IMR-90 (cell line): Measurements from ENCODE around the gene TRDMT1. TPM values are rescaled to one million over a fixed set of nuclear protein-coding genes. Genes with fewer than 3 reads are reported as not detected.

Experiments used
- ATAC-seq: fragments of 200-7000 bp; cut with Tn5 transposase; 2 replicates; pipeline ENCODE4 v1.9.1; 2020; ENCODE audit warnings: low read depth, mild to moderate bottlenecking, moderate library complexity
- BruUV-seq: library from RNA; stranded (reverse); fragments of 400-500 nt; replicated peaks from 2 replicates; lab custom pipeline; 2021; lab: Mats Ljungman, UMichigan
- CTCF ChIA-PET: fragments of 300-600 bp; formaldehyde crosslinking; extraction: SDS; loops from one replicate; lab custom pipeline; 2021; ENCODE audit warnings: antibody characterized with exemption; lab: Yijun Ruan, JAX
- POLR2A ChIA-PET: fragments of 300-600 bp; sonication (Branson Sonifier 250); formaldehyde crosslinking; loops from one replicate; lab custom pipeline; 2022; ENCODE audit warnings: antibody characterized with exemption; ENCODE audit not compliant: unreplicated experiment; lab: Charles Lee
- DNase-seq: peaks from one replicate; pipeline ENCODE4 v3.0.0; 2013
- H2AFZ ChIP-seq: replicated peaks from 2 replicates; pipeline ENCODE3; 2013; ENCODE audit warnings: low read length, mild to moderate bottlenecking; ENCODE audit not compliant: poor library complexity
- H2AK5ac ChIP-seq: 2 replicates; pipeline ENCODE4 v1.6.1; 2013; ENCODE audit warnings: low read depth, low read length, inconsistent platforms
- H2AK9ac ChIP-seq: replicated peaks from 2 replicates; pipeline ENCODE3; 2013; ENCODE audit warnings: mild to moderate bottlenecking, low read depth, low read length, moderate library complexity; ENCODE audit not compliant: poor library complexity
- H2BK120ac ChIP-seq: 2 replicates; pipeline ENCODE4 v1.6.1; 2013; ENCODE audit warnings: low read depth, low read length, inconsistent platforms
- H2BK15ac ChIP-seq: 3 replicates; pipeline ENCODE4 v1.6.1; 2013; ENCODE audit warnings: low read depth, low read length, inconsistent platforms
- H2BK20ac ChIP-seq: 2 replicates; pipeline ENCODE4 v1.6.1; 2013; ENCODE audit warnings: low read depth, mild to moderate bottlenecking, inconsistent platforms, low read length, moderate library complexity
- H2BK5ac ChIP-seq: 2 replicates; pipeline ENCODE4 v1.6.1; 2013; ENCODE audit warnings: mild to moderate bottlenecking, low read depth, low read length, inconsistent platforms; ENCODE audit not compliant: poor library complexity, severe bottlenecking
- H3K14ac ChIP-seq: replicated peaks from 2 replicates; pipeline ENCODE4 v1.6.1; 2013; ENCODE audit warnings: low read depth, low read length, inconsistent platforms
- H3K18ac ChIP-seq: 2 replicates; pipeline ENCODE4 v1.6.1; 2013; ENCODE audit warnings: low read depth, low read length, control low read depth
- H3K23ac ChIP-seq: 2 replicates; pipeline ENCODE4 v1.6.1; 2013; ENCODE audit warnings: low read depth, low read length, inconsistent platforms
- H3K27ac ChIP-seq: 2 replicates; pipeline ENCODE4 v1.5.1; 2013; ENCODE audit warnings: mild to moderate bottlenecking, control low read depth, low read length; ENCODE audit not compliant: insufficient read depth
- H3K27me3 ChIP-seq: 2 replicates; pipeline ENCODE4 v1.6.1; 2013; ENCODE audit warnings: low read length; ENCODE audit not compliant: control insufficient read depth, insufficient read depth
- H3K36me3 ChIP-seq: 2 replicates; pipeline ENCODE4 v1.6.1; 2013; ENCODE audit warnings: low read length, mixed read lengths; ENCODE audit not compliant: control insufficient read depth, insufficient read depth
- H3K4ac ChIP-seq: 2 replicates; pipeline ENCODE4 v1.6.1; 2013; ENCODE audit warnings: low read depth, low read length, inconsistent platforms
- H3K4me1 ChIP-seq: 2 replicates; pipeline ENCODE4 v1.6.1; 2013; ENCODE audit warnings: low read length, mixed read lengths; ENCODE audit not compliant: control insufficient read depth, insufficient read depth
- H3K4me2 ChIP-seq: 2 replicates; pipeline ENCODE4 v1.6.1; 2013; ENCODE audit warnings: low read depth, mild to moderate bottlenecking, control low read depth, low read length, moderate library complexity
- H3K4me3 ChIP-seq: 2 replicates; pipeline ENCODE4 v1.5.1; 2013; ENCODE audit warnings: low read depth, mild to moderate bottlenecking, control low read depth, low read length, moderate library complexity; ENCODE audit not compliant: insufficient read depth
- H3K56ac ChIP-seq: 2 replicates; pipeline ENCODE4 v1.6.1; 2013; ENCODE audit warnings: low read length, inconsistent platforms; ENCODE audit not compliant: insufficient read depth; ENCODE audit errors: extremely low read depth
- H3K79me1 ChIP-seq, 2 experiments: 2 replicates each; pipeline ENCODE4 v1.6.1; 2013; ENCODE audit warnings: low read length in 2 of 2, inconsistent platforms in 1 of 2, low read depth in 1 of 2
- H3K9ac ChIP-seq: 2 replicates; pipeline ENCODE4 v1.6.1; 2013; ENCODE audit warnings: low read depth, low read length, control low read depth
- H3K9me1 ChIP-seq: 2 replicates; pipeline ENCODE4 v1.6.1; 2013; ENCODE audit warnings: low read length, inconsistent platforms; ENCODE audit not compliant: insufficient read depth
- H3K9me3 ChIP-seq: 2 replicates; pipeline ENCODE4 v1.6.1; 2013; ENCODE audit warnings: low read length; ENCODE audit not compliant: control insufficient read depth, insufficient read depth
- H4K20me1 ChIP-seq: 2 replicates; pipeline ENCODE4 v1.6.1; 2013; ENCODE audit warnings: low read length, inconsistent platforms; ENCODE audit not compliant: insufficient read depth
- H4K5ac ChIP-seq: 2 replicates; pipeline ENCODE4 v1.6.1; 2013; ENCODE audit warnings: mild to moderate bottlenecking, low read depth, low read length, control low read depth
- H4K8ac ChIP-seq, 2 experiments: 2 replicates each; pipeline ENCODE4 v1.6.1; 2013; ENCODE audit warnings: low read depth in 2 of 2, low read length in 2 of 2, control low read depth in 1 of 2, inconsistent platforms in 1 of 2
- H4K91ac ChIP-seq: 2 replicates; pipeline ENCODE4 v1.6.1; 2013; ENCODE audit warnings: low read depth, low read length, inconsistent platforms; ENCODE audit not compliant: insufficient read depth
- RCOR1 ChIP-seq: IDR thresholded peaks from 2 replicates; pipeline ENCODE4 v1.6.1; 2012; ENCODE audit warnings: mild to moderate bottlenecking, low read length, improper control_type of control experiment; ENCODE audit not compliant: insufficient replicate concordance
- SMC3 ChIP-seq: fragments of 150-350 bp; IDR thresholded peaks from 2 replicates; pipeline ENCODE4 v1.6.1; 2016; ENCODE audit warnings: low read depth, mild to moderate bottlenecking, antibody characterized with exemption, low read length, moderate library complexity
- WGBS, 2 experiments: methylation state at CpG; one replicate each; pipeline versions ENCODE4 v1.1.5 to v1.1.7; 2013; ENCODE audit warnings: missing lambda C conversion rate in 2 of 2; ENCODE audit not compliant: insufficient read length in 1 of 2; ENCODE audit errors: extremely low coverage in 2 of 2; 5-methylcytosine and 5-hydroxymethylcytosine counted together
- dilution Hi-C: fragments of 300-500 bp; cut with HindIII; formaldehyde crosslinking; loops from one replicate; pipeline ENCODE4 v1.14.3; 2018; ENCODE audit warnings: low sequenced_read_pairs; ENCODE audit not compliant: unreplicated experiment
- in situ Hi-C: fragments of 300-500 bp; cut with MboI; formaldehyde crosslinking; loops from 3 replicates; pipeline ENCODE4 v1.14.3; 2019; ENCODE audit warnings: low sequenced_read_pairs, inconsistent platforms, mixed read lengths
- intact Hi-C: fragments of 100-400 bp; cut with micrococcal nuclease; formaldehyde crosslinking; loops from 2 replicates; pipeline ENCODE4 v1.10.0; 2022
- polyA plus RNA-seq, 3 experiments: library from polyadenylated mRNA; depleted of rRNA; stranded (reverse); fragments of >200 nt; gene quantifications; 2 replicates each; pipeline ENCODE4 v1.2.3, GENCODE V29; 2012; ENCODE audit warnings: low replicate concordance in 1 of 3
- total RNA-seq: library from RNA; depleted of rRNA; stranded (reverse); fragments of >200 nt; gene quantifications from 2 replicates; pipeline ENCODE4 v1.2.3, GENCODE V29; 2012
- TF ChIP-seq, protein P1 (sequence below): fragments of 150-350 bp; IDR thresholded peaks from 2 replicates; pipeline ENCODE4 v1.6.1; 2016; ENCODE audit warnings: low read depth, mild to moderate bottlenecking, low read length, moderate library complexity, borderline replicate concordance

TRDMT1 gene
- total and polyA plus RNA-seq, 2 of the 4 experiments (the other 2 are of a cell fraction), result 2.1 to 4.7 TPM

DNA sequence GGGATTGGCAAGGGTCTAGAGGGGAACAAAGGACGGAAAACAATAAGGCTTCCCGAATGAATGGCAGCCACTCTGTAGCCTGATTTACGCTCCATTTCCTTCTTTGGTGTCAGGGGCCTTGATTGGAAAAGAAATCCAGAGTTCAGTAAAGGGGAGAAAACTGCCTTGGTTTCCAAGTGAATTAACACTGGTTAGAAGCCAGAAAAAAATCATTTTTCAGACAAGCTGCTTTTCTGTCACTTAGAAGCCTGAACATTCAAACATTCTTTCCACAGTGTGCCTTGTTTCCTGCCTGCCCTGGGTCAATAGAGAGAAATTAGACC, 283 bp upstream of the TRDMT1 start:
- CTCF ChIA-PET, result interaction anchor here (1.2 kb wide), 1 partner anchor 12 kb away, joined by 4 read pairs; no protein-coding TSS in a partner anchor
- intact Hi-C loops (loop anchor here (1.0 to 2.0 kb wide), 3 partner anchors 28 to 235 kb away; no protein-coding TSS in a partner anchor), dilution Hi-C loops (no loop called here), in situ Hi-C loops (no loop called here)
- TSS peak; percentile 66 for BruUV-seq
- no peaks in the 10 kb centered on the region for H3K9me3 ChIP-seq
- peak overlapping the region; percentile 94 for H3K9ac ChIP-seq
- peak overlapping the region; percentile 99 for H2AFZ ChIP-seq
- H3K56ac ChIP-seq, result peak overlapping the region; percentile 93
- peaks cover 7 to 30% of the 10 kb centered on the region in 2 experiments for H3K79me1 ChIP-seq
- DNase-seq (no peak), ATAC-seq (no peak)
- H4K5ac ChIP-seq, result peak overlapping the region; percentile 98
- peak overlapping the region; percentile 82 for H2AK5ac ChIP-seq
- POLR2A ChIA-PET, result interaction anchor here (0.5 to 1.4 kb wide), 4 partner anchors 24 to 320 kb away, joined by 3 to 4 read pairs (median 3); no protein-coding TSS in a partner anchor
- H3K27ac ChIP-seq, result peak overlapping the region; percentile 93
- peak overlapping the region; percentile 97 for H3K4ac ChIP-seq
- peak overlapping the region; percentile 94 for H3K23ac ChIP-seq
- H2BK5ac ChIP-seq, result peak overlapping the region; percentile 97
- peak overlapping the region; percentile 89 to 100 for H4K8ac ChIP-seq
- peak overlapping the region; percentile 86 for H2AK9ac ChIP-seq
- no peaks in the 10 kb centered on the region for H3K36me3 ChIP-seq
- no peaks in the 10 kb centered on the region for H4K20me1 ChIP-seq
- peaks cover 9% of the 10 kb centered on the region; the same call in 1 of the 2 replicates for H3K4me1 ChIP-seq
- H3K18ac ChIP-seq, result peak overlapping the region; percentile 92
- H3K4me2 ChIP-seq, result peak overlapping the region; percentile 72
- TF ChIP-seq, protein P1, sequence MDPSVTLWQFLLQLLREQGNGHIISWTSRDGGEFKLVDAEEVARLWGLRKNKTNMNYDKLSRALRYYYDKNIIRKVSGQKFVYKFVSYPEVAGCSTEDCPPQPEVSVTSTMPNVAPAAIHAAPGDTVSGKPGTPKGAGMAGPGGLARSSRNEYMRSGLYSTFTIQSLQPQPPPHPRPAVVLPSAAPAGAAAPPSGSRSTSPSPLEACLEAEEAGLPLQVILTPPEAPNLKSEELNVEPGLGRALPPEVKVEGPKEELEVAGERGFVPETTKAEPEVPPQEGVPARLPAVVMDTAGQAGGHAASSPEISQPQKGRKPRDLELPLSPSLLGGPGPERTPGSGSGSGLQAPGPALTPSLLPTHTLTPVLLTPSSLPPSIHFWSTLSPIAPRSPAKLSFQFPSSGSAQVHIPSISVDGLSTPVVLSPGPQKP, result no peak
- TF ChIP-seq RCOR1, result no peak
- TF ChIP-seq SMC3, result no peak
- 0 out of 2 replicates have a peak, but pooled peaks cover 3% of the 10 kb centered on the region for H3K9me1 ChIP-seq
- peak overlapping the region; percentile 91 for H2BK20ac ChIP-seq
- peak overlapping the region; percentile 74 for H3K4me3 ChIP-seq
- H3K27me3 ChIP-seq, result no peaks in the 10 kb centered on the region
- H3K14ac ChIP-seq, result peak overlapping the region; percentile 96
- H4K91ac ChIP-seq, result peak overlapping the region; percentile 88
- 7% methylated on average over 3 of the region's 3 CpGs; no CpG with 5 or more reads in 1 of the 2 experiments for WGBS, 2 experiments
- H2BK120ac ChIP-seq, result peak overlapping the region; percentile 97
- peak overlapping the region; percentile 98; the same call in 2 of the 3 replicates for H2BK15ac ChIP-seq
